ENCODE measurements around the gene GTF2E1. TPM values are rescaled to one million over a fixed set of nuclear protein-coding genes. Genes with fewer than 3 reads are reported as not detected.

Gene GTF2E1
- polyA plus RNA-seq, 2 of the 4 experiments (the other 2 are of a cell fraction): 18.6 to 26.8 TPM

DNA sequence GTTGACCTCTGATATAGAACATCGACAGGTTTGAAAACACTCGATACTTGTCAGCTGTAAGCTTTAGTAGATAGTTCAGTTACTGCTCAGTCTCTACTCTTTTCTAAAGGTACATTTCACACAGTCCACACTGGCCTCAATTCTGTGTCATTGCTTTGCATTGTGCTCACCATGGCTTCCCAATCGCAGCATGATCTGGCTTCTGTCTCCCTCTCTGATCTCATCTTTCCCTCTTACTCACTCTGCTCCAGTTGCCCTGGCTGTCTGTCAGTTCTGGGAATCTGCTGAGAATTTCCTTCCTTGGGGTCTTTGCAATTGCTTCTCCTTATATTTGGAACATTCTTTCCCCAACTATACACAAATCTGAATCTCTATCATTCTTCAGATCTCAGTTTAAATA, 80.6 kb downstream of the GTF2E1 start:
- H3K4me2 ChIP-seq: no peak overlapping the region
- H3K27ac ChIP-seq: no peak overlapping the region
- ChIA-PET CTCF (interaction anchor here (0.9 kb wide), 1 partner anchor 19 kb away, joined by 3 read pairs; no protein-coding TSS in a partner anchor), POLR2A (no interaction called here)
- DNase-seq (ENCODE audit: low read depth in 1 of 2, low spot score in 1 of 2): no peak
- H3K4me3 ChIP-seq: no peak overlapping the region
- TF ChIP-seq BHLHE40 (IDR thresholded peaks at IDR 0.05; ENCODE audit: low read depth, low read length) (no peak), TP53 (CRISPR knock-in tag; IDR thresholded peaks at IDR 0.05) (no peak), HOXB5 (CRISPR knock-in tag; IDR thresholded peaks at IDR 0.05) (no peak), PHF8 (IDR thresholded peaks at IDR 0.05; ENCODE audit: borderline replicate concordance, low read depth) (no peak), HEYL (CRISPR knock-in tag; IDR thresholded peaks at IDR 0.05) (no peak), HDAC2 (IDR thresholded peaks at IDR 0.05) (no peak), RNF2 (IDR thresholded peaks at IDR 0.05; ENCODE audit: borderline replicate concordance, low read depth) (no peak), SREBF2 (IDR thresholded peaks at IDR 0.05) (no peak), KDM1A (IDR thresholded peaks at IDR 0.05; ENCODE audit: low read depth) (no peak), RFX5 (IDR thresholded peaks at IDR 0.05) (no peak), CHD2 (IDR thresholded peaks at IDR 0.05; ENCODE audit: low read length, partially characterized antibody) (no peak), POLR2AphosphoS2 (conservative IDR thresholded peaks at IDR 0.05; ENCODE audit: low read length) (no peak), CEBPB (IDR thresholded peaks at IDR 0.05) (no peak), NR3C1 (IDR thresholded peaks at IDR 0.05) (no peak)
- TF ChIP-seq, protein P1, sequence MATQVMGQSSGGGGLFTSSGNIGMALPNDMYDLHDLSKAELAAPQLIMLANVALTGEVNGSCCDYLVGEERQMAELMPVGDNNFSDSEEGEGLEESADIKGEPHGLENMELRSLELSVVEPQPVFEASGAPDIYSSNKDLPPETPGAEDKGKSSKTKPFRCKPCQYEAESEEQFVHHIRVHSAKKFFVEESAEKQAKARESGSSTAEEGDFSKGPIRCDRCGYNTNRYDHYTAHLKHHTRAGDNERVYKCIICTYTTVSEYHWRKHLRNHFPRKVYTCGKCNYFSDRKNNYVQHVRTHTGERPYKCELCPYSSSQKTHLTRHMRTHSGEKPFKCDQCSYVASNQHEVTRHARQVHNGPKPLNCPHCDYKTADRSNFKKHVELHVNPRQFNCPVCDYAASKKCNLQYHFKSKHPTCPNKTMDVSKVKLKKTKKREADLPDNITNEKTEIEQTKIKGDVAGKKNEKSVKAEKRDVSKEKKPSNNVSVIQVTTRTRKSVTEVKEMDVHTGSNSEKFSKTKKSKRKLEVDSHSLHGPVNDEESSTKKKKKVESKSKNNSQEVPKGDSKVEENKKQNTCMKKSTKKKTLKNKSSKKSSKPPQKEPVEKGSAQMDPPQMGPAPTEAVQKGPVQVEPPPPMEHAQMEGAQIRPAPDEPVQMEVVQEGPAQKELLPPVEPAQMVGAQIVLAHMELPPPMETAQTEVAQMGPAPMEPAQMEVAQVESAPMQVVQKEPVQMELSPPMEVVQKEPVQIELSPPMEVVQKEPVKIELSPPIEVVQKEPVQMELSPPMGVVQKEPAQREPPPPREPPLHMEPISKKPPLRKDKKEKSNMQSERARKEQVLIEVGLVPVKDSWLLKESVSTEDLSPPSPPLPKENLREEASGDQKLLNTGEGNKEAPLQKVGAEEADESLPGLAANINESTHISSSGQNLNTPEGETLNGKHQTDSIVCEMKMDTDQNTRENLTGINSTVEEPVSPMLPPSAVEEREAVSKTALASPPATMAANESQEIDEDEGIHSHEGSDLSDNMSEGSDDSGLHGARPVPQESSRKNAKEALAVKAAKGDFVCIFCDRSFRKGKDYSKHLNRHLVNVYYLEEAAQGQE (IDR thresholded peaks at IDR 0.05): no peak
- TF ChIP-seq, protein P2, sequence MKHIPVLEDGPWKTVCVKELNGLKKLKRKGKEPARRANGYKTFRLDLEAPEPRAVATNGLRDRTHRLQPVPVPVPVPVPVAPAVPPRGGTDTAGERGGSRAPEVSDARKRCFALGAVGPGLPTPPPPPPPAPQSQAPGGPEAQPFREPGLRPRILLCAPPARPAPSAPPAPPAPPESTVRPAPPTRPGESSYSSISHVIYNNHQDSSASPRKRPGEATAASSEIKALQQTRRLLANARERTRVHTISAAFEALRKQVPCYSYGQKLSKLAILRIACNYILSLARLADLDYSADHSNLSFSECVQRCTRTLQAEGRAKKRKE (CRISPR knock-in tag; IDR thresholded peaks at IDR 0.05; ENCODE audit: low read depth): no peak
- H3K4me1 ChIP-seq: no peaks in the 10 kb centered on the region
- FAIRE-seq: no peak
- no peaks in the 10 kb centered on the region for H3K9me3 ChIP-seq
- WGBS (ENCODE audit: missing lambda C conversion rate): 49% methylated on average over 3 of the region's 3 CpGs
- ATAC-seq: no peak

DNA sequence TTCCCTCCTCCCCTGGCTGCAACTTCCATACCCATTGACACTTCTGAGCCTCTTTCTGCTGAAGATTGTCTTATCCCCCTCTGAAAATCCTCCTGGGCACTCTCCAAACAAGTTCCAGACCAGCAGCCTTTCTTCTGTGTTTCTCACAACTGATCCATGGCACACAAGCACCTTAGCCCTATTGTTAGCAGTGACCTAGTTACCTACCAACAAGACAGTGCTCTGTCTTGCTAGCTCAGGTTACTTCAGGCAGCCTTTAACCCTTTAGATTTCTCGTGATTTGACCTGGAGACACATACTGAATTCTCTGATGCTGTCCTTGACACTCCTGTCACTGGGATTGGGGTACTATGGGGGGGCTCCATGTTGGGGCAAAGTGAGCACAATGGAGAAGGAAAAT, 82.1 kb downstream of the GTF2E1 start:
- H3K9me3 ChIP-seq: no peaks in the 10 kb centered on the region
- no peaks in the 10 kb centered on the region for H3K4me1 ChIP-seq
- no peak overlapping the region for H3K4me3 ChIP-seq
- H3K27ac ChIP-seq: no peak overlapping the region
- ChIA-PET CTCF (interaction anchor here (1.1 kb wide), 1 partner anchor 30 kb away, joined by 3 read pairs; no protein-coding TSS in a partner anchor), POLR2A (interaction anchor here (0.6 kb wide), 1 partner anchor 18 kb away, joined by 3 read pairs; no protein-coding TSS in a partner anchor)
- ATAC-seq (no peak), FAIRE-seq (no peak), DNase-seq (ENCODE audit: low read depth in 1 of 2, low spot score in 1 of 2) (no peak)
- H3K4me2 ChIP-seq: no peak overlapping the region
- TF ChIP-seq ZC3H11A (IDR thresholded peaks at IDR 0.05) (no peak), SMC3 (IDR thresholded peaks at IDR 0.05) (no peak), RARB (CRISPR knock-in tag; IDR thresholded peaks at IDR 0.05) (no peak), FOSB (CRISPR knock-in tag; IDR thresholded peaks at IDR 0.05) (no peak), EHF (CRISPR knock-in tag; IDR thresholded peaks at IDR 0.05) (no peak), HDAC2 (IDR thresholded peaks at IDR 0.05) (no peak), RCOR1 (IDR thresholded peaks at IDR 0.05; ENCODE audit: low read depth, low read length) (no peak), GATA3 (IDR thresholded peaks at IDR 0.05; ENCODE audit: borderline replicate concordance) (no peak), TP53 (CRISPR knock-in tag; IDR thresholded peaks at IDR 0.05) (no peak), POLR2AphosphoS2 (conservative IDR thresholded peaks at IDR 0.05; ENCODE audit: low read length) (no peak), FOXS1 (CRISPR knock-in tag; IDR thresholded peaks at IDR 0.05) (no peak), MAZ (IDR thresholded peaks at IDR 0.05; ENCODE audit: borderline replicate concordance, low read depth, low read length) (no peak), FOSL2 (IDR thresholded peaks at IDR 0.05) (no peak), FOSL2 (CRISPR knock-in tag; IDR thresholded peaks at IDR 0.05) (no peak), PHF8 (IDR thresholded peaks at IDR 0.05; ENCODE audit: borderline replicate concordance, low read depth) (no peak)
- TF ChIP-seq, protein P3, sequence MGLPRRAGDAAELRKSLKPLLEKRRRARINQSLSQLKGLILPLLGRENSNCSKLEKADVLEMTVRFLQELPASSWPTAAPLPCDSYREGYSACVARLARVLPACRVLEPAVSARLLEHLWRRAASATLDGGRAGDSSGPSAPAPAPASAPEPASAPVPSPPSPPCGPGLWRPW (IDR thresholded peaks at IDR 0.05): no peak
- WGBS (ENCODE audit: missing lambda C conversion rate): 8% methylated on average over 1 of the region's 1 CpG

Data from A549 (cell line).